SK-N-SH treated with all-trans-retinoic acid at 6 μM for 48 hours (cell line): ENCODE results near the gene PLEKHA8.

Experiments used
- BACH2 ChIP-seq: fragments of 250-450 bp; sonication (Bioruptor Pico); IDR thresholded peaks from 2 replicates; pipeline ENCODE4 v1.9.0; 2021; ENCODE audit warnings: mild to moderate bottlenecking, borderline replicate concordance
- CSDC2 ChIP-seq: fragments of 250-450 bp; sonication (Bioruptor Pico); IDR thresholded peaks from 2 replicates; pipeline ENCODE4 v1.5.0; 2020; ENCODE audit warnings: mild to moderate bottlenecking, moderate library complexity
- ESRRG ChIP-seq: fragments of 250-450 bp; sonication (Bioruptor Pico); IDR thresholded peaks from 2 replicates; pipeline ENCODE4 v1.6.1; 2021; ENCODE audit warnings: mild to moderate bottlenecking
- GLIS3 ChIP-seq: fragments of 250-450 bp; sonication (Bioruptor Pico); IDR thresholded peaks from 2 replicates; pipeline ENCODE4 v1.5.0; 2020; ENCODE audit warnings: mild to moderate bottlenecking, moderate library complexity
- PATZ1 ChIP-seq: fragments of 250-450 bp; sonication (Bioruptor Pico); IDR thresholded peaks from 2 replicates; pipeline ENCODE4 v1.8.0; 2020; ENCODE audit warnings: mild to moderate bottlenecking, moderate library complexity, borderline replicate concordance
- POU6F1 ChIP-seq: fragments of 250-450 bp; sonication (Bioruptor Pico); IDR thresholded peaks from 2 replicates; pipeline ENCODE4 v1.8.0; 2021; ENCODE audit warnings: low read depth, mild to moderate bottlenecking, moderate library complexity, borderline replicate concordance
- RARB ChIP-seq: fragments of 250-450 bp; sonication (Bioruptor Pico); IDR thresholded peaks from 2 replicates; pipeline ENCODE4 v1.8.0; 2021; ENCODE audit warnings: mild to moderate bottlenecking, moderate library complexity
- SNAI2 ChIP-seq: fragments of 250-450 bp; sonication (Bioruptor Pico); IDR thresholded peaks from 2 replicates; pipeline ENCODE4 v1.5.0; 2020; ENCODE audit warnings: mild to moderate bottlenecking, moderate library complexity
- TCF4 ChIP-seq: fragments of 250-450 bp; sonication (Bioruptor Pico); IDR thresholded peaks from 2 replicates; pipeline ENCODE4 v1.8.0; 2021; ENCODE audit warnings: mild to moderate bottlenecking, moderate library complexity, borderline replicate concordance
- TSHZ2 ChIP-seq: fragments of 250-450 bp; sonication (Bioruptor Pico); IDR thresholded peaks from 2 replicates; pipeline ENCODE4 v1.5.0; 2020; ENCODE audit warnings: mild to moderate bottlenecking, moderate library complexity
- ZFP3 ChIP-seq: fragments of 250-450 bp; sonication (Bioruptor Pico); IDR thresholded peaks from 2 replicates; pipeline ENCODE4 v1.5.0; 2020; ENCODE audit warnings: mild to moderate bottlenecking, moderate library complexity
- ZFP30 ChIP-seq: fragments of 450-650 bp; formaldehyde crosslinking; IDR thresholded peaks from 2 replicates; pipeline ENCODE4 v1.5.0; 2022; ENCODE audit warnings: mild to moderate bottlenecking, moderate library complexity
- ZNF70 ChIP-seq: fragments of 450-650 bp; formaldehyde crosslinking; IDR thresholded peaks from 2 replicates; pipeline ENCODE4 v1.5.0; 2020; ENCODE audit warnings: mild to moderate bottlenecking, moderate library complexity

GRCh38 chr7:30091987-30092386, 63.8 kb downstream of the PLEKHA8 start:
- TF ChIP-seq TCF4 (CRISPR knock-in tag) = no peak
- no peak for TF ChIP-seq CSDC2 (CRISPR knock-in tag)
- TF ChIP-seq POU6F1 (CRISPR knock-in tag) = no peak
- no peak for TF ChIP-seq ZFP3 (CRISPR knock-in tag)
- no peak for TF ChIP-seq PATZ1 (CRISPR knock-in tag)
- TF ChIP-seq GLIS3 (CRISPR knock-in tag) = no peak
- no peak for TF ChIP-seq TSHZ2 (CRISPR knock-in tag)
- no peak for TF ChIP-seq ZFP30 (CRISPR knock-in tag)
- no peak for TF ChIP-seq ZNF70 (CRISPR knock-in tag)
- TF ChIP-seq BACH2 = no peak
- TF ChIP-seq ESRRG = no peak
- TF ChIP-seq RARB = no peak
- TF ChIP-seq SNAI2 (CRISPR knock-in tag) = no peak
